Chondrocyte (in vitro differentiated cells): ENCODE data around the gene MB. TPM values are rescaled to one million over a fixed set of nuclear protein-coding genes. Genes with fewer than 3 reads are reported as not detected.
"Not testable (repeated sequence)": the region's sequence is repeated elsewhere in the genome, so short reads cannot be mapped to it uniquely, and the experiment has no call there.

ENCODE experiments used
- DNase-seq: peaks from one replicate; pipeline ENCODE4 v3.0.0; 2021; ENCODE audit warnings: mixed read lengths, low spot score
- H3K27ac Mint-ChIP-seq: one replicate; pipeline ENCODE4 v1.8.0; 2021; ENCODE audit warnings: mild to moderate bottlenecking, moderate library complexity, mixed read lengths; ENCODE audit not compliant: unreplicated experiment
- H3K27me3 Mint-ChIP-seq: 2 replicates; pipeline ENCODE4 v1.8.0; 2021; ENCODE audit warnings: low read depth, mixed read lengths
- H3K36me3 Mint-ChIP-seq: 2 replicates; pipeline ENCODE4 v1.8.0; 2021; ENCODE audit warnings: low read depth, mixed read lengths
- H3K4me1 Mint-ChIP-seq: 2 replicates; pipeline ENCODE4 v1.8.0; 2021; ENCODE audit warnings: low read depth, mild to moderate bottlenecking, mixed read lengths
- H3K4me3 Mint-ChIP-seq: one replicate; pipeline ENCODE4 v1.8.0; 2021; ENCODE audit warnings: mild to moderate bottlenecking, moderate library complexity, mixed read lengths; ENCODE audit not compliant: unreplicated experiment
- H3K9me3 Mint-ChIP-seq: 2 replicates; pipeline ENCODE4 v1.8.0; 2021; ENCODE audit warnings: low read depth, mixed read lengths
- CTCF ChIP-seq: fragments of 200-600 bp; sonication (generic); IDR thresholded peaks from 2 replicates; pipeline ENCODE4 v1.5.0; 2021; ENCODE audit warnings: antibody characterized with exemption, mild to moderate bottlenecking, moderate library complexity
- total RNA-seq: library from RNA; stranded (reverse); gene quantifications from 3 replicates; pipeline ENCODE4 v1.2.1, GENCODE V29; 2021

Gene MB
- total RNA-seq, 1 donor from 2014 or later, result not detected

- Mint-ChIP-seq H3K4me1 (peaks cover 47% of the 10 kb centered on the region), H3K27ac (no peak overlapping the region), H3K9me3 (no peaks in the 10 kb centered on the region), H3K36me3 (no peaks in the 10 kb centered on the region), H3K27me3 (no peaks in the 10 kb centered on the region), H3K4me3 (no peak overlapping the region)
- no peak for DNase-seq
- no peak for TF ChIP-seq CTCF
Observed at GRCh38 chr22:35625763-35626432, 8.8 kb upstream of the MB start.

- Mint-ChIP-seq H3K4me1 (peaks cover 37% of the 10 kb centered on the region), H3K4me3 (no peak overlapping the region), H3K36me3 (no peaks in the 10 kb centered on the region), H3K27me3 (no peaks in the 10 kb centered on the region), H3K27ac (no peak overlapping the region), H3K9me3 (no peaks in the 10 kb centered on the region)
- no peak for TF ChIP-seq CTCF
- DNase-seq, result no peak
Observed at GRCh38 chr22:35624547-35624946, 7.4 kb upstream of the MB start.

- H3K27ac Mint-ChIP-seq, H3K36me3 Mint-ChIP-seq, H3K4me3 Mint-ChIP-seq, H3K27me3 Mint-ChIP-seq, H3K9me3 Mint-ChIP-seq, DNase-seq: not testable (repeated sequence)
- H3K4me1 Mint-ChIP-seq, result peaks cover 31% of the 10 kb centered on the region
Observed at GRCh38 chr22:35623885-35624284, 6.8 kb upstream of the MB start.

GRCh38 chr22:35622191-35622913 is 5.2 kb upstream of the MB start:
- Mint-ChIP-seq H3K27ac (no peak overlapping the region), H3K36me3 (no peaks in the 10 kb centered on the region), H3K4me1 (peaks cover 20% of the 10 kb centered on the region), H3K4me3 (no peak overlapping the region), H3K9me3 (no peaks in the 10 kb centered on the region), H3K27me3 (no peaks in the 10 kb centered on the region)
- no peak for DNase-seq
- TF ChIP-seq CTCF, result no peak

- TF ChIP-seq CTCF, result no peak
- Mint-ChIP-seq H3K27me3 (no peaks in the 10 kb centered on the region), H3K4me3 (no peak overlapping the region), H3K9me3 (no peaks in the 10 kb centered on the region), H3K36me3 (no peaks in the 10 kb centered on the region), H3K27ac (no peak overlapping the region), H3K4me1 (peaks cover 15% of the 10 kb centered on the region)
- no peak for DNase-seq
Observed at GRCh38 chr22:35621451-35621850, 4.3 kb upstream of the MB start.
